Measurements from ENCODE around the gene RBP3. TPM values are rescaled to one million over a fixed set of nuclear protein-coding genes. Genes with fewer than 3 reads are reported as not detected.
A peak's percentile ranks its signal among the peaks of the same experiment; 100 is the strongest.
"Not testable (repeated sequence)": the region's sequence is repeated elsewhere in the genome, so short reads cannot be mapped to it uniquely, and the experiment has no call there.

Gene RBP3
- polyA plus RNA-seq, 1 donor = 0.12 TPM

GRCh38 chr10:47374611-47375536, 26.7 kb downstream of the RBP3 start:
- DNase-seq = peak; percentile 54

GRCh38 chr10:47376522-47377220, 28.5 kb downstream of the RBP3 start:
- no peak for DNase-seq

GRCh38 chr10:47378183-47378510, 30.0 kb downstream of the RBP3 start:
- DNase-seq = no peak

- DNase-seq = no peak
Measured at GRCh38 chr10:47378606-47379444, 30.7 kb downstream of the RBP3 start.

GRCh38 chr10:47379445-47379785, 31.3 kb downstream of the RBP3 start:
- DNase-seq = no peak

- DNase-seq = no peak
Measured at GRCh38 chr10:47379901-47380300, 31.7 kb downstream of the RBP3 start.

GRCh38 chr10:47380341-47381102, 32.4 kb downstream of the RBP3 start:
- no peak for DNase-seq

GRCh38 chr10:47381103-47381395, 32.9 kb downstream of the RBP3 start:
- DNase-seq = no peak

GRCh38 chr10:47381427-47382379, 33.5 kb downstream of the RBP3 start:
- DNase-seq = no peak

GRCh38 chr10:47383261-47384147, 35.3 kb downstream of the RBP3 start:
- no peak for DNase-seq

GRCh38 chr10:47384148-47384921, 36.2 kb downstream of the RBP3 start, which contains the start of gene ZNF488:
TSS of gene ZNF488 (minus strand) at chr10:47384293. CDS start at chr10:47368829, 15,464 bp downstream.
- peak; percentile 90 for DNase-seq

GRCh38 chr10:47386104-47386503, 37.9 kb downstream of the RBP3 start:
- DNase-seq = not testable (repeated sequence)

- no peak for DNase-seq
Measured at GRCh38 chr10:47388879-47389278, 40.7 kb downstream of the RBP3 start.

GRCh38 chr10:47389619-47390018, 41.5 kb downstream of the RBP3 start:
- no peak for DNase-seq

- no peak for DNase-seq
Measured at GRCh38 chr10:47396311-47396717, 48.2 kb downstream of the RBP3 start.

GRCh38 chr10:47397256-47397655, 49.1 kb downstream of the RBP3 start:
- no peak for DNase-seq

- no peak for DNase-seq
Measured at GRCh38 chr10:47400251-47400650, 52.1 kb downstream of the RBP3 start.

GRCh38 chr10:47400786-47401185, 52.6 kb downstream of the RBP3 start:
- no peak for DNase-seq

- no peak for DNase-seq
Measured at GRCh38 chr10:47401210-47401609, 53.0 kb downstream of the RBP3 start.
